Measurements from ENCODE around the gene IMMT.

IMMT gene

GRCh38 chr2:86195808-86196387 lies 636 bp upstream of the IMMT start:
- DNase-seq, result no peak

GRCh38 chr2:86194751-86195054 lies 559 bp downstream of the IMMT start:
- DNase-seq, result peak; percentile 98

- DNase-seq, result no peak
These were observed 1.2 kb downstream of the IMMT start for GRCh38 chr2:86193901-86194567.

- DNase-seq, result no peak
These were observed 5.4 kb downstream of the IMMT start for GRCh38 chr2:86189782-86190416.

- DNase-seq, result no peak
These were observed 8.8 kb downstream of the IMMT start for GRCh38 chr2:86186431-86186830.

- DNase-seq, result no peak
These were observed 9.6 kb downstream of the IMMT start for GRCh38 chr2:86185517-86186212.

GRCh38 chr2:86176597-86176996 lies 18.7 kb downstream of the IMMT start:
- DNase-seq, result no peak

- no peak for DNase-seq
These were observed 19.4 kb downstream of the IMMT start for GRCh38 chr2:86175828-86176227.

- no peak for DNase-seq
These were observed 20.8 kb downstream of the IMMT start for GRCh38 chr2:86174445-86174844.

GRCh38 chr2:86172610-86173009 lies 22.7 kb downstream of the IMMT start:
- no peak for DNase-seq

- DNase-seq, result no peak
These were observed 24.0 kb downstream of the IMMT start for GRCh38 chr2:86171295-86171694.

GRCh38 chr2:86170449-86170848 lies 24.8 kb downstream of the IMMT start:
- DNase-seq, result no peak

- DNase-seq, result no peak
These were observed 34.9 kb downstream of the IMMT start for GRCh38 chr2:86160156-86160952.

- no peak for DNase-seq
These were observed 37.0 kb downstream of the IMMT start for GRCh38 chr2:86158286-86158685.

GRCh38 chr2:86157009-86157556 lies 38.2 kb downstream of the IMMT start:
- DNase-seq, result no peak

GRCh38 chr2:86150502-86150901 lies 44.8 kb downstream of the IMMT start:
- no peak for DNase-seq

GRCh38 chr2:86147793-86148192 lies 47.5 kb downstream of the IMMT start:
- DNase-seq, result no peak

GRCh38 chr2:86143926-86144685 lies 51.2 kb downstream of the IMMT start:
- DNase-seq, result no peak

GRCh38 chr2:86143307-86143706 lies 52.0 kb downstream of the IMMT start:
- no peak for DNase-seq

- DNase-seq, result no peak
These were observed 52.6 kb downstream of the IMMT start for GRCh38 chr2:86142436-86143257.

GRCh38 chr2:86140969-86141392 lies 54.3 kb downstream of the IMMT start:
- no peak for DNase-seq

Measured in right hindlimb (tissue), 1 donor.